ENCODE measurements around the gene RNF31.

The RNF31 gene

DNA sequence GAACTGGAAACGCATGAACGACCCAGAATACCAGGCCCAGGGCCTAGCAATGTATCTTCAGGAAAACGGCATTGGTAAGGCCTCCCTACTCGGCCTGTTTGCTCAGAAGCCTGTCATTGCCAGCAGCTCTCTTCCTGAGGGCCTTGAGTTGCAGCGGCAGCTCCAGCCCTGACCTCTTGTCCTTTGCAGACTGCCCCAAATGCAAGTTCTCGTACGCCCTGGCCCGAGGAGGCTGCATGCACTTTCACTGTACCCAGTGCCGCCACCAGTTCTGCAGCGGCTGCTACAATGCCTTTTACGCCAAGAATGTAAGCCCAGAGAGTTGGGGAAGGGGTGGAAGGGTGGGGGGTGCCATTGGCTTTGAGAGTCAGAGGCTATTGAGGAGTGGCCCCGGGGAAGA, 10.0 kb downstream of the RNF31 start:
- no peak for TF ChIP-seq CTCF (IDR thresholded peaks at IDR 0.05)
- no peak for TF ChIP-seq ZFX (IDR thresholded peaks at IDR 0.05; ENCODE audit: borderline replicate concordance)
- no peak overlapping the region for H3K27ac ChIP-seq

DNA sequence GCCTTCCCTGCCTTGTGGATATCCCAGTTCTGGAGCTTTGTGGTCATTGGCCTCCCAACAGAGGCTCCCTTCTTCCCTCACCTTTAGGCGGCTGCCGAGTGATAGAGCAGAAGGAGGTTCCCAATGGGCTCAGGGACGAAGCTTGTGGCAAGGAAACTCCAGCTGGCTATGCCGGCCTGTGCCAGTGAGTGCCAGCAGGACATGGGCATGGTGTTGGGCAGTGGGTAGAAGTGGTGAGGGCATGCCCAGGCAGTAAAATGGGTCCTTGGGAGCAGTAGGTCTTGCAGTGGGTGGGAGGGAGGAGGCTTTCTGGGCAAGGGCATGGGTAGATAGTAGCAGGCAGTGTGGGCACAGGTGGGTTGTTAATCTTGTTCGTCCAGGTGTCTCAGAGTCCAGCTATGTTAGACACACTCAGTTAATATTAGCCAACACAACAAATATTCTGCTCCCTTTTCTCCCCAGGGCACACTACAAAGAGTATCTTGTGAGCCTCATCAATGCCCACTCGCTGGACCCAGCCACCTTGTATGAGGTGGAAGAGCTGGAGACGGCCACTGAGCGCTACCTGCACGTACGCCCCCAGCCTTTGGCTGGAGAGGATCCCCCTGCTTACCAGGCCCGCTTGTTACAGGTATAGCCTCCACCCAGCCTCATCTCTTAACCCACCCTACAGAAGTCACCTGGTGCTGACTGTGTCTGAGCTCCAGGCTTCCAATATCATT, 12.6 kb downstream of the RNF31 start:
- peak overlapping the region; percentile 64 for H3K27ac ChIP-seq
- TF ChIP-seq ZFX (IDR thresholded peaks at IDR 0.05; ENCODE audit: borderline replicate concordance) (no peak), CTCF (IDR thresholded peaks at IDR 0.05) (no peak)

DNA sequence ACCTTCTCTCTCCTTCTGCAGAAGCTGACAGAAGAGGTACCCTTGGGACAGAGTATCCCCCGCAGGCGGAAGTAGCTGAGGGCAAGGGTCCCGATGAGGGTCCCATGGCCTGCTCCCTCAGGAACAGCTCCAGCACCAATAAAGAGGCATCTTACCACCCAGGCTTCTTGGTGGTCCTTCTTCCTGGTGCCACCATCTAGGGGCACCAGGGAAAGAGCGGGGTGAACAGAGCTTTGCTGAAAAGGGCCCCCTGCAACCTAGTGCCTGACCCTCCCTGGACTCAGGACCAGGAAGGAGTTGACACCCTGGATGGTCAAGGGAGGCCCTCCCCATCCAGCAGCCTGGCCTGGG, 13.2 kb downstream of the RNF31 start:
- peak overlapping the region; percentile 64 for H3K27ac ChIP-seq
- TF ChIP-seq CTCF (IDR thresholded peaks at IDR 0.05) (no peak), ZFX (IDR thresholded peaks at IDR 0.05; ENCODE audit: borderline replicate concordance) (no peak)

DNA sequence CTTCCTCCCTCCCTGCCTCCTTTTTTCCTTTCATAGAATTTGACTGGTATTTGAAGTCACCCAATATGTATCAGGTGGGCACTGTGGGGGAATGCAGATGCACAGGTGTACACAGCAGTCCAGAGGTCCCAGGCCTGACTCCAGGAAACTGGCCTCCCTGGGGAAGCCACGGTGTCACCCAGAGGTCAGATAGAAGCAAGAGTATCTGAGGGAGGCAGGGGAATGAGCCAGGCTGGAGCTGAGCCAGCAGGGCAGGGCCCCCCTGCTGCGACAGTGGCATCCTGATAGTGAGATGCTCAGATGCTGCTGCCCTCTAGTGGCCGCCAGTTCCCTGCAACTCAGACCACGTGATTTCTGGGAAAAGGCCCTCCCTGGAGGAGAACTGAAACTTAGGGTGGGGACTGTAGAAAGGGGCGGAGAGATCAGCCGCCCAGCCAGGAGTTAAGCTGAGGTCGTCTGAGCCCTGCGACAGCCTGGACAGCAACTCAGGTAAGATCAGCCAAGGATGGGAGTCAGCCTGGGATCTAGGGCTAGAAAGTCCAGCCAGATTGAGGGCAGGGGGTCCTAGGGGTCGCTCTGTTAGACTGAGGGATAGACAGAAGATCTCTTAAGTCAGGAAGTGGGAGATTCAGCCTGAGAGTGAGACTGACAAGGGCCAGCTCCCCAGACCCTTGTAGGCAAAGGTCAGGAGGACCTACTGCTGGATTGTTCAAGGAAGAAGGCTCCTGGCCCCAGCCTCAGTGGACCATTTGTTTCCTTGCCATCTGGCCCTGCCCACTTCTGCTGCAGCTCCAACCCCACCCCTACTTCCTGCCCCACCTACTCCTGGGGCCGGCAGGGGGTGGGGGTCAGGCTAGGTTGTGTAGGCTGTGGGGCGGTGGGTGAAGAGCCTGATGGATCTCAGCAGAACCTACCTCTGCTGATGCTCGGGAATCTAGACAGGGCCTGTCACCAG, 13.8 kb downstream of the RNF31 start, which contains the start of gene IRF9:
IRF9 (plus strand) TSS at position 416 of the 955 bp plus-strand sequence. CDS start 880 bp downstream, outside the sequence.
- H3K27ac ChIP-seq, result peak within 1 kb of the TSS; percentile 64
- TF ChIP-seq CTCF (IDR thresholded peaks at IDR 0.05) (peak; percentile 96), ZFX (IDR thresholded peaks at IDR 0.05; ENCODE audit: borderline replicate concordance) (no peak)

DNA sequence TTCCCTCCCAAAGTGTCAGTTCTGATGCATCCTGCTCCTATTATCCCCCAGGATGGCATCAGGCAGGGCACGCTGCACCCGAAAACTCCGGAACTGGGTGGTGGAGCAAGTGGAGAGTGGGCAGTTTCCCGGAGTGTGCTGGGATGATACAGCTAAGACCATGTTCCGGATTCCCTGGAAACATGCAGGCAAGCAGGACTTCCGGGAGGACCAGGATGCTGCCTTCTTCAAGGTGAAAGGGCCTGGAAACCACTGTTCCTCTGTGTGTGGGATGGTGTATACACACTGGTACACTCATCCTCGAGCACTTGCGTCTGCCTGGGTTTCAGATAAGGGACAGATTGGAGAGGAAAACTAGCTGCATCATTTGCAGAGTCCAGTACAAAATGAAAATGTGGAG, 14.8 kb downstream of the RNF31 start:
- H3K27ac ChIP-seq, result peak overlapping the region; percentile 64

GRCh38 chr14:24164518-24164991, 17.3 kb downstream of the RNF31 start:
- H3K27ac ChIP-seq, result no peak overlapping the region
- TF ChIP-seq CTCF (IDR thresholded peaks at IDR 0.05) (no peak), ZFX (IDR thresholded peaks at IDR 0.05; ENCODE audit: borderline replicate concordance) (no peak)

More for the DNA sequence above, 14.8 kb downstream of the RNF31 start:
- TF ChIP-seq ZFX (IDR thresholded peaks at IDR 0.05; ENCODE audit: borderline replicate concordance) (no peak), CTCF (IDR thresholded peaks at IDR 0.05) (no peak)

Measured in 22Rv1 (cell line).